ENCODE measurements around the gene PATL1.

The PATL1 gene

DNA sequence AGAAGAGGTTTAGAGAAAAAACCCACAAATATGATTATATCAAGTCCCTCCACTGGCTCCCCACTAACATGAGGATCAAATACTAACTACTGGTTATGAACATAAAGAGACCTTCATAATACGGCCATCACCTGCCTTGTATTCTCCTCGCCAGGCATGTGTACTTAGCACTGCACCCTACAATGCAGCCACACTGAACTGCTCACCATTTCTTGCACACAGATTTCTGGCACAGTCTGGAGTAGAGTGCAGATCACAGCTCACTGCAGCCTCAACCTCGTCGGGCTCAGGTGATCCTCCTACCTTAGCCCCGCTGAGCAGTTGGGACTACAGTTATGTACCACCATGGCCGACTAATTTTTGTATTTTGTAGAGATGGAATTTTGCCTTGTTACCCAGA is 66.4 kb downstream of the PATL1 start:
- Histone ChIP-seq H3K36me3 (peaks cover 94% of the 10 kb centered on the region), H3K27ac (no peak overlapping the region), H3K4me3 (ENCODE audit: low read depth, low read length) (no peak overlapping the region), H3K9me3 (ENCODE audit: severe bottlenecking) (no peaks in the 10 kb centered on the region), H3K27me3 (ENCODE audit: insufficient read depth, low read depth, severe bottlenecking) (no peaks in the 10 kb centered on the region)
- DNase-seq: no peak
- TF ChIP-seq, protein P1, sequence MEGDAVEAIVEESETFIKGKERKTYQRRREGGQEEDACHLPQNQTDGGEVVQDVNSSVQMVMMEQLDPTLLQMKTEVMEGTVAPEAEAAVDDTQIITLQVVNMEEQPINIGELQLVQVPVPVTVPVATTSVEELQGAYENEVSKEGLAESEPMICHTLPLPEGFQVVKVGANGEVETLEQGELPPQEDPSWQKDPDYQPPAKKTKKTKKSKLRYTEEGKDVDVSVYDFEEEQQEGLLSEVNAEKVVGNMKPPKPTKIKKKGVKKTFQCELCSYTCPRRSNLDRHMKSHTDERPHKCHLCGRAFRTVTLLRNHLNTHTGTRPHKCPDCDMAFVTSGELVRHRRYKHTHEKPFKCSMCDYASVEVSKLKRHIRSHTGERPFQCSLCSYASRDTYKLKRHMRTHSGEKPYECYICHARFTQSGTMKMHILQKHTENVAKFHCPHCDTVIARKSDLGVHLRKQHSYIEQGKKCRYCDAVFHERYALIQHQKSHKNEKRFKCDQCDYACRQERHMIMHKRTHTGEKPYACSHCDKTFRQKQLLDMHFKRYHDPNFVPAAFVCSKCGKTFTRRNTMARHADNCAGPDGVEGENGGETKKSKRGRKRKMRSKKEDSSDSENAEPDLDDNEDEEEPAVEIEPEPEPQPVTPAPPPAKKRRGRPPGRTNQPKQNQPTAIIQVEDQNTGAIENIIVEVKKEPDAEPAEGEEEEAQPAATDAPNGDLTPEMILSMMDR (IDR thresholded peaks at IDR 0.05; ENCODE audit: low read depth, low read length): no peak

DNA sequence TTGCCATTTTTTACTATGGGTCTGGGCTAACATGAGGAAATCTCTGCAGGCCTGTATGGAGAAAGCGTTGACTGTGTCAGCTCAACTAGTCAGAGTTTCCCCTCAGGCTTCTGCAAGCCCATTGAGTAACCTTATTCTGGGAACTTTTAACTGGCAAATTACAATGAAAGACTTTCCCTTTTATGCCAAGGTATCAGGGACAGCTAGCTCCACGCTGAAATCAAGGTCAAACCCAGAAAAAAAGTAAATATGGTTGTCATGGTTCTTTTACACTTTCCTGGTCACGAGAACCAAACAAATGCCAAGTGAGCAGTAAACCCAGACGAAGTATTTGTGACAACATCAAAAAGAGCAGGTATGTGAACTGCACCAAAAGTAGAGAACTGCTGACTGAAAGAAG is 67.0 kb downstream of the PATL1 start:
- Histone ChIP-seq H3K36me3 (peaks cover 94% of the 10 kb centered on the region), H3K9me3 (ENCODE audit: severe bottlenecking) (no peaks in the 10 kb centered on the region), H3K4me3 (ENCODE audit: low read depth, low read length) (no peak overlapping the region), H3K27ac (no peak overlapping the region), H3K27me3 (ENCODE audit: insufficient read depth, low read depth, severe bottlenecking) (no peaks in the 10 kb centered on the region)
- TF ChIP-seq, protein P1 (IDR thresholded peaks at IDR 0.05; ENCODE audit: low read depth, low read length): no peak
- DNase-seq: no peak

DNA sequence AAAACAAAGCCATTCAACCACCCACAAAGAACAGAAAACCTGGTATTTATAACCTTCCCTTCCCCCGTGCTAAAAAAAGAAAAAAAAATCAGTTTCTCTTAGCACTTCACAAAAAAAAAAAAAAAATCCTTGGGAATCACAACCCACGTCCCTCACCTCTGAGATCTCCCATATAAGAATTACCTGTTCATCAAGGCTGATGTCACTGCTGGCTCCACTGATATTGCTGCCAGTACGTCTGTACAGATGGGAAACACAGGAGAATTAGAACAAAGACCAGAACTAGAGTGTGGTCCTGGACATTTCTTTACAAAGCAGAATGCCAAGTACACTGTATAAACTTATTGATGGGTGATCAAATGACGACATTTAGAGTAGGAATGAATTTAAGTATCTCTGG is 68.2 kb downstream of the PATL1 start:
- TF ChIP-seq, protein P1 (IDR thresholded peaks at IDR 0.05; ENCODE audit: low read depth, low read length): no peak
- Histone ChIP-seq H3K36me3 (peaks cover 84% of the 10 kb centered on the region), H3K27me3 (ENCODE audit: insufficient read depth, low read depth, severe bottlenecking) (no peaks in the 10 kb centered on the region), H3K9me3 (ENCODE audit: severe bottlenecking) (no peaks in the 10 kb centered on the region), H3K4me3 (ENCODE audit: low read depth, low read length) (no peak overlapping the region), H3K27ac (no peak overlapping the region)
- no peak for DNase-seq

DNA sequence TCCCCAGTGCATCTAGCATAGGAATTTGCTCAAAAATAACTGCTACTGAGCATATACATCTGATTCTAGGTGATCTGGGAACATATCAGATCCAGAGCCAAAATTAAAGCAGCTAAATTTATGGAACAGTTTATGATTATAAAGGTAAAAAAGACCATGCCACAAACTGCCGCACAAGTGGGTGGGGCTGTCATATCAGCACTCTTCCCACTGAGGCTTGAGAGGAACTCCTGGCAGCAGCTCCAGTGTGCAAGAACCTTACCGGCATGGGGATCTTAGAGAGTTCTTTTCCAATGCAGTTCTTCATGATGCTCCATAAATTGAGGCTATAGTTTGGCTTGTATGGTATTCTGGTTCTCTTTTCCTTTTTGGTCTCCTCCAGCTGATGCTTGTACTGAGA is 68.6 kb downstream of the PATL1 start:
- H3K36me3 ChIP-seq: peaks cover 84% of the 10 kb centered on the region
- DNase-seq: no peak

GRCh38 chr11:59598961-59599360 is 69.9 kb downstream of the PATL1 start:
- TF ChIP-seq, protein P1 (IDR thresholded peaks at IDR 0.05; ENCODE audit: low read depth, low read length): no peak
- DNase-seq: no peak
- H3K36me3 ChIP-seq: peaks cover 82% of the 10 kb centered on the region
- H3K27me3 ChIP-seq (ENCODE audit: insufficient read depth, low read depth, severe bottlenecking): no peaks in the 10 kb centered on the region
- H3K9me3 ChIP-seq (ENCODE audit: severe bottlenecking): no peaks in the 10 kb centered on the region
- H3K27ac ChIP-seq: no peak overlapping the region
- no peak overlapping the region for H3K4me3 ChIP-seq (ENCODE audit: low read depth, low read length)

More for the DNA sequence above, 68.6 kb downstream of the PATL1 start:
- Histone ChIP-seq H3K4me3 (ENCODE audit: low read depth, low read length) (no peak overlapping the region), H3K27ac (no peak overlapping the region), H3K9me3 (ENCODE audit: severe bottlenecking) (no peaks in the 10 kb centered on the region), H3K27me3 (ENCODE audit: insufficient read depth, low read depth, severe bottlenecking) (no peaks in the 10 kb centered on the region)
- TF ChIP-seq, protein P1 (IDR thresholded peaks at IDR 0.05; ENCODE audit: low read depth, low read length): no peak

Measured in WERI-Rb-1 (cell line).